ENCODE measurements around the gene PARD3.

The PARD3 gene

DNA sequence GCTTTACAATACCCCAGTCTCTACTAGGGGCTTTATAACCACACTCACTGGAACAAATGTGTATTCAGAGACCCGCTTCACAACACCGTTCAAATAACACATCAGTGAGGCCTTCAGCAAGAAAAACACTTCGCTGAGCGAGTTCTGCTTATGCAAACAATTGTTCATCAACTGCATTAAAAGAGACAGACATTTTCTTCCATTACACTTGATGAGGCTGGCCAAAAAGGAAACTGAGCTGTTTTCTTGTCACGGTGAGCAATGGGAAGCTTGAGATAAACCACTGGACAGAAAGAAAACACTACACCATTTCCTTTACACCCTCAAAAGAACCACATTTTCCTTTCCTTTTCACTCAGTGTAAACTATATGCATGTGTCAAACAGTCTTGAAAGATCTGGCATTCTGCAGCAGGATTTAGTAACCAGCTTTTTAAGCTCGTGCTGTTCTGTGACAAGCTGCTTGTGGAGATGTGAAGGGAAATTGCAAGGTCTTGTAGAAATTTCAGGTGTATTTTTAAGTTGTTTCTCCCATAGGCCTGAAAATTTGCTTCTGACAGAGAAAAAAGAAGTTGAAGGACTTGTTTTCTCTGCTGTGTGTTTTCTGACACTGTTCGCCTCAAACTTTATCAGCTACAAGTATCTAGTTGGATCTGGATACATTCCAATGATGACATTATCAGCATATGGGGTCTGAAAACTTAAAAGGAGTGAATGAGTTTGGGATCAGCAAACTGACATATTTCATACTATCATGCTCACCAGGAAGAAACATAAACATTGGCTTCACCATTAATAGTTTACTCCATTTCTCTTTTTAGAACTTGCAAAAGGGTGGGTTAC, 693.1 kb downstream of the PARD3 start:
- DNase-seq (ENCODE audit: low spot score) = no peak

DNA sequence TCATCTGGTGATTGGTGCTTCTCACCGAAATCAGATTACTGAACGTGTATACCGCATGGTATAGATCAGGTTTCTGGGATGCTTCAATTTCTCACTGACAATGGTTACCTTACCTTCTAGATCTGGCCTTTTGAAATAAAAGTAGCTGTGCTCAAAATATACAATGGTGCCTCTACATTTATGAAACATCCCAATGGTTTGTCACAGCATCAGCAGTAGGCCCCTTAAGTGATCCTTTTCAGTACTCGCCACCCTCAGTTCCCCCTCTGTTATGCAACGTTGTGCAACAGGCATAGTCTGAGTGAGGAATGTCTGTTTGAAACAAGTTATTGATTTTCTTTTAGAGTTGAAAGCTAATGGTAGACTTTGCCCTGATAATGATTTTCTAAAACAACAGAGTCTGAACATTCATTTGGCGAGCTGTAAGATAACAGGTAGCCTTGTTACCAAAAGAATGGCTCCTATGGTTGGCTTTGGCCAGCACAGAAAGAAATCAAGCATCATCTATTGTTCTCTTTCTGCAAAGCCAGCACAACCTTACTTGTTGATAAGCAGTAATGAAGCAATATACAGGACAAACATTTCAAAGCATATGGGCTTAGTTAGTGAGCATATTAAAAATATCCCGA, 693.9 kb downstream of the PARD3 start:
- DNase-seq (ENCODE audit: low spot score) = no peak

DNA sequence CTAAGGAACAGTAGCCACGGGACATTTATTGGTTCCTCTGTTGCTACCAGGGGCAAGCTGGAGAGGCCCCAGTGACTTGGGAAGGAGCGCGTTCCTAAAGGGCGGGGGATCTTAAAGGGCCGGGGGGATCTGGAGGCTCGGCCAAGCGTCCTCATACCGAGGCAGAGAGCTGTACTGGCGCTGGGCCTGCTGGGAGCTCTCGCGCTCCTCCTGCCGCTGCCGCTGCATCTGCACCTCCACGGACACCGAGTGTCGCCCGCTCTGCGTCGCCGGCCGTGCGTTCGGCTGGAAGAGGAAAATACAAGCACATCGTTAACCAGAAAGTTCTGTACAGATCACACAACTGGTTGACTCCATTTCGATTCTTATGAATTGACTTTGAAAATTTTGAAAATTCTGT, 695.6 kb downstream of the PARD3 start:
- DNase-seq (ENCODE audit: low spot score) = no peak

DNA sequence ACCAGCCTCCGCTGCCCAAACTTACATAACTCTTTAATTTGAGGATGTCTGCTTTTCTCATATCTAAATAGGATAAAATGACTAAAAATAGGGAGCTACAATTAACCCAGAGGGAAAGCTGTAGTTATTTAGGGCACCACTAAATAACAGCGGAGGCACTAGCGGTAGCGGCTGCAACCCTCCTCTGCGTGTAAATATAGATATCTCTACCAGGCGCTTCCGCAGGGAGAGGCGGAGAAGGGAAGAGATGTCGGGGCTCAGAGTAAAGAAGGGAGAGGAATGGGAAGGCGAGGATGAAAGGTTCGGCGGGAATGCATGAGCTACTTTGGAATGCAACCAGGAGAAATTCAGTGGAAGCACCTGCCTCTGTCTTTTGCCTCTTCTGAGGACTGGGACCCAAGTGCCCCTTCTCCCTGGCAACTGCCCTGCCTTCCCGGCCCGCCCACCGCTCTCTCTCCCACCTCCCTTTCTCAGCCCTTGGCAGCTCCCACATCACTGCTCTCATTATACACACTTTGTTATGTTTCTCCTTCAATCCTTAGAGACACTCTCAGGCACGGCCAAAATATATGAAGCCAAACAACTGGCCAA, 698.3 kb downstream of the PARD3 start:
- no peak for DNase-seq (ENCODE audit: low spot score)

DNA sequence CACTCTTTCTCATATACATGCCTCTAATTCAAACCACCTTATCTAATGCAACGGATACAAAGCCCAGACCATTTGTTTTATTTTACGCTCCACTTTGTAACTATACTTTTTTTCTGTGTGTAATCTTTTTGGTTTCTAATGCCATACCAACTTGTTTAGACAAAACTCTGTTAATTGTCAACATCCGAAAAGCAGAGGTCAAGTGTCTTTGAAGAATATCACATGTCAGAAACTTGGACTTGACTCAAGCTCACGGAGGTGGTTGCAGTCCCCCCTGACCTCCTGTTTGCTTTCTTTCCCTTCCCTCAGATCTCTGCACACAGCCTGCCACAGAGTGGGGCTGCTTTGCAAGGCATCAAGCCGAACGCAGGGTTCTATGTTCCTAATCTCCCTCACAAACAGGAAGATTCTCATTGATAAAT, 698.9 kb downstream of the PARD3 start:
- DNase-seq (ENCODE audit: low spot score) = no peak

DNA sequence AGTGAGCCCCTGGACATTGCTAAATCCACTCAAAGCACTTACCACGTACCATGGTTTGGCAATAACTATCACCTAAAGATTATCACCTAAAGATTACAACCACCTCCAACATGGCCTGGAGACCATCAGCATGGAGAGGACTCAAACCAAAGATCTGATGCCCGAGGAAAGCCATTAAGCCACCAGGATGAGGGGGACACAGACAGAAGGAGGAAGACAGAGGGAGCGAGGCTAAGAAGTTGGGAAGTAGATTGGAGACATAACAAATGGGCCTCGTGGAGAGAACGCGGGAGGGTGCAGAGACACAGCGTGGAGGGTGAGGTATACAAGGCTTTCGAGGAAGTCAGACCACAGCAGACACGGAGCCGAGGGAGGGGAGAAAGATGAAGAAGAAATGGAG, 700.2 kb downstream of the PARD3 start:
- no peak for DNase-seq (ENCODE audit: low spot score)

DNA sequence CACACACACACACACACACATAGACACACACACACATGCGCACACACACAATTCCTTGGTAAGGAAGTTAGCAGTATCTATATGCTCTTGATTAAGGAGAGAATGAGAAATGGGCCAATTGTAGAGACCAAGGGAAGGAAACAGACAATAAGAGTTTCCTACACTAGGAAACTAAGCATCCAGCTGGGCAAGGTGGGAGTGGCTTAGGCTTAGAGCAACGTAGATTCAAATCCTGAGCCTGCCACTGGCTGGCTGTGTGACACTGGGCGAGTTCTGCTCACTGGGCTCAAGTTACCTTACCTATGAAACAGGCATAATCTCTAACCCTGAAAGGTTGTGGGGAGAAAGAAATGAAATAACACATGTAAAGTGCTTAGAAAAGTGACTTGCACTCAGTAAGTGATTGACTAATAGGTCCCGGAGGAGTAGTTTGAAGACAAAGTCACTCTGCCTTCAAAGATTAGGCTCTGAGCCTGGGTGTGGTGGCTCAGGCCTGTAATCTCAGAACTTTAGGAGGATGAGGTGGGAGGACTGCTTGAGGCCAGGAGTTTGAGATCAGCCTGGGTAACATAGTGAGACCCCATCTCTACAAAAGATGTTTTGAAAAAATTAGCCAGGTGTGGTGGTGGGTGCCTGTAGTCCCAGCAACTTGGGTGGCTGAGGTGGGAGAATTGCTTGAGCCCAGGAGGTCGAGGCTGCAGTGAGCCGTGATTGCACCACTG, 701.4 kb downstream of the PARD3 start:
- DNase-seq (ENCODE audit: low spot score) = no peak

DNA sequence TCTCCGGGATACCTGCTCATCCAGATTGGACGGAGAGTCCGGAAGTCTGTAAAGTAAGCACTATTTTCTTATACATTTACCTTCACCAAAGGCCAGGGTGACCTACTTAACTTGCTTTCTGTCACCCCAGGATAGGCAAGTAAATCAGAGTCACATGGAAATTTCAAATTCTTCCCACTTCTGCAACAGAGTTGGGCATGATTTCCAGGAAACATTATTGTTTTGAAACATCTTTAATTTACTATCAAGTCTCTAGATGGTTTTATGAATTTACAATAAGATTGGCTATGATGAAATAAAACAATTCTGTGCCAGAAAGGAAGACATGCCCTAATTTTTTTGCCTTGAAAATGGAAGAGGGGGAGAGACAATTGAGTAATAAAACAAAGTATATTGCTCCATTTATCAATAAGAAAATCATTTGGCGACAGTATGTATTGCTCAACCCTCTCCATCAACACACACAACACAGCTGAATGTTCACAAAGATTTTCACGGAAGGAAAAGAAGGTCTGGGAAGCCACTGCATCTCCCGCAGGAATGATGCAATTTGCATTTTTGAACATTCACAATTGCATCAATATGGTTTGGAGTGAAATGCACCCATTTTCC, 702.8 kb downstream of the PARD3 start:
- no peak for DNase-seq (ENCODE audit: low spot score)

DNA sequence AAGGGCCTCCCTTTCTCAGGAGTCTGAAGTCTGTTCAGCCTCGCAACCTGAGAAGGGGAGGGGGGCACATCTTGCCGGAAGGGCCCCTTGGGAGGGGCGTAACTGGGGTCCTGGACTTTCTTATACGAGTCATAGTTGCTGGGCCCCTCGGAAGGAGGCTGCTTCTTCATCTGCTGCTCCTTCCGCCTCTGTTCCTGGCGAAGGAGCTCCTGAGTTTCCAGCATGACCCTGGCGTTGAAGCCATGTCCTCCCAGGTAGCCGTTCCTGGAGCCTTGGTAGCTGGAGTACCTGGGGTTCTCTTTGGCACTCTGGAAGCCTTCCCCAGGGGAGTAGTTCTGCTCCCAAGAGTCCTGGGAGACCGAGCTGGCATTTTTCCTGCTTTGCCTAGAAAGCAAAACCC, 703.9 kb downstream of the PARD3 start:
- no peak for DNase-seq (ENCODE audit: low spot score)

DNA sequence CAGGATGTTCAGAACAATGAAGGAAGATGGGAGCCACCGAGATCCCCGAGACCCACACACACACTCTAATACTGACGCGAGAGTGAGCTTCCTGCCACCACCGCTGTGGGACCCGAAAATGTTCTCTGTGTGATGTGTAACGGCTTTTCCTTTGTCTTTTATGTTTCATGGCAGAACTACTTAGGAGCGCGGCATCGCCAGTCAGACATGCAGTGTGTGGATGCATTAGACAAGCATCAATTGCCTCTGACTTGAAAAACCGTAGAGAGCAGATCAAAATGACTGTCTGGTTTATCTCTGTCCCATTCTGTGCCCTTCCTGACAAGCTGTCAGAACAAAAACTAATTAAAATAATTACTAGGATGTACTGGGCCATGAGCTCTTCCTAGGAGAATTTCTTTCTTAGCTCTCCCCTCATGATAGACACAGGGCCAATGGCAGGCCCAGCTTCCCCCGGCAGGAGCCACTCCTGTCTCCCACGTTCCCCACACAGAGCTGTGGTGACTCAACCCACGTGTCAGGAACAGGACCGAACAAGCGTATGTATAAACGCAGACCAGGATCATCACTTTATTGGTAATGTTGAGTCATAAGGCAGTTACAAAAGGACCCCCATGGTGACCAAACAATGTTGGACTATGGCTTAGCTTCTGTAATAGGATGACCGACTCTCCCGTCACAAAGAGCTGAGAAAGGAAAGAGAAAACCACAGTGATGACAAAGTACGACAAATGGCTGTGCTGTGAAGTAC, 705.0 kb downstream of the PARD3 start:
- no peak for DNase-seq (ENCODE audit: low spot score)

DNA sequence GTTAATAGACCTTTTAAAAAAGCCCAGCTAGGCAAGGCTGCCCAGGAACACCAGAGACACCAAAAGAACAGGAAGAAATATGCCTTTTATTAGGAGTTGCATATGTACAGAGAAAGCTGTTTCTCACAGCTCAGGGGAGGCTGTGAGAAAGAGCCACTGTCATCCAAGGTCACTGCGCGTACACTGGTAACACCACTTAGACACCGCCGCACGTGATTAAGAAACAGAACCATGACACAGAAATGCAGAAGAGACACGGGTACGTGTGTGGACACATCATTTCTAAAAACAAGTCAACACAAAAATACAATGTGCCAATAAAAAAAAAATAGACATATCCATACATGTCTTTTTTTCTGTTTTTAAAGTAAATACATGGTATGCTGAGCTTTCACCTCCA, 705.6 kb downstream of the PARD3 start:
- no peak for DNase-seq (ENCODE audit: low spot score)

DNA sequence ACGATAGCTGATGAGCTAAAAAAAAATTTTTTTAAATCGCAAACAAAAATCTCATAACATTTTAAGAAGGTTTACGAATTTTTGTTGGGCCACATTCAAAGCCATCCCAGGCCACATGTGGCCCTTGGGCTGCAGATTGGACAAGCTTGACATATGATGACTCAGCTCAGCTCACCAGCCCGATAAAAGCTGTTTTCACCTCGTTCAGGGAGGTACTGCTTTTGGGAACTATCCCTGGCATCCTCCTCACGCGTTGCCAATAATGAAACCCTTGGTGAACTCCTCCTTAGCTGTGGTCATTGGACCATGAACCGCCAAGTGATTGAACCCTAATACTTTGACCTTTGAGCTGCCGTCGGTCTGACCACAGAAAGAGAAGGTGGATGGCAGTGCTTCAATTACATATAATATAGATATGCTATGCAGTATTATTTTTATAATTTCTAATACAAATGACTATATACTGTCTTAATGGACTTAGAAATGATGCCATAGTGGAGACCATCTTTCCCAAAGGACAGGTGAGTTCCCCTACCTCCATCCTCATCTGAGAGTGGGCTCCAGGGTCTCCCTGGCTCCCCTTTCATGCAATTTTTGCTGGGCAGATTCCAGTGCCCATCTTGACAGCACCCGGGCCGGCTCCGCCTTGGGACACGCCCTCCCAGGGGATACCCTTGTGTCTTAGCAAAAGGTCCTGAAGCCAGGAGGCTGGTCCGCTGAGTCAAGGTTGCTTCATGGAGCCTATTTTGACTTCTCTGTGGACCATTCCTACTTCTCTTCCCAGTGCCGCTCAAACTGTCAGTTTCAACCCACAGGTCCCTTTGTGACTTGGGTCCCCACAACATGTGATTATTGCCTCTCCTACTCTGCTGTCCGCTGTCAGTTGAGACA, 707.2 kb downstream of the PARD3 start:
- no peak for DNase-seq (ENCODE audit: low spot score)

DNA sequence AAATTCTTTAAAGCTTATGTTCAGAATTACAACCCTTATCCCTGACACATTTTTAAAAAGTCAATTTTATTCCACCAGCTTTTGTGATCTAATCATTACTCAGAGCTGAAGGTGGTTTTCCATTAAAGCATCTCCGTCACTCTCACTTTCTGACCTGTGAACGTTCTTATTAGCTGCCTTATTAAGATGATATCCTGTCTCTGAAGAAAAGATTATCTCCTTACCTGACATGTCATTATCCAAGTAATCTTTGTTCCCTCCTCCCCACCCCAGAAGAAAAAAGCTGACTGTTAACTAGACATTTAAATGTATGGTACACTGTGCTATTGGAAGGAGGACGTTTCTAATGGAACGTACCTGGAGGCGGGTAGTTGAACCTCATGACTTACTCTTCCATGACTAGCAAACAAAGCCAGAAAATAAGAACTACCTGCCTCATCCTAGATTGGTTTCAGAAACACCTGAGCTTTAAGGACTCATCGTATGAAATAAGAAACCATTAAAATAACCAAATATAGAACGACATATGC, 708.7 kb downstream of the PARD3 start:
- no peak for DNase-seq (ENCODE audit: low spot score)

DNA sequence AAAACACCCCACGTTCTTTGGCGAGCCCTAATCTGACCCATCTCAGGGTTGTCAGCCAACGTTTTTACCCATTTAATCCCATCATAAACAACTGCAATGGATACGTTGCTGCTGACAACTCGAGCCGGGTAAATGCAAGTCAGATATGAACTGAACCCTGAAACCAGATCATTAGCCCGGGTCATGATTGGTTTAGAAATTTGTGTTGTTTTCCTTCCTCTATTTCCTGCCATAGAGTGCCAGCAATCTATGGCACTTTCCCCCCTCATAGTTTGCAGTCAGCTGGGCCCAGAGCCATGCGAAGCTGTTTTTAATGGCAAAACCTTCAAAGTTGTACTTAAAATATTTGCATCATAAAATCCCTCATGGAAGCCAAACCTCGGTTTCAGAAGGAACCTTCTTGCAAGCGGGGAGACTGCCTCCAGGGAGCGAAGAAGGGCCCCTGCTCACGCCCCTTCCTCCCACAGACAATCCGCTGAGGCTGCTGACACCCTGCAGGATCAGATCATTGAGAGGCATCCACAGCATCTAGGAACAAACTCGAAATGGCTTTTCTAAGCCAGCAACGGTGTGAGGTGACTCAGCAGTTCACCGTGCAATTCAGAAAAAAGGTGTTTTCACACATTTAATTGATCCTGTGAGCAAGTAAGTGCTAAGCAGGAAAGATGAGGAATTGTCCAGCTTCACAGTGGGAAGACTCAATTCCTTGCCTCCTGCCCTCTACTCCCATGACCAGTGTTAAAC, 710.1 kb downstream of the PARD3 start:
- DNase-seq (ENCODE audit: low spot score) = no peak

DNA sequence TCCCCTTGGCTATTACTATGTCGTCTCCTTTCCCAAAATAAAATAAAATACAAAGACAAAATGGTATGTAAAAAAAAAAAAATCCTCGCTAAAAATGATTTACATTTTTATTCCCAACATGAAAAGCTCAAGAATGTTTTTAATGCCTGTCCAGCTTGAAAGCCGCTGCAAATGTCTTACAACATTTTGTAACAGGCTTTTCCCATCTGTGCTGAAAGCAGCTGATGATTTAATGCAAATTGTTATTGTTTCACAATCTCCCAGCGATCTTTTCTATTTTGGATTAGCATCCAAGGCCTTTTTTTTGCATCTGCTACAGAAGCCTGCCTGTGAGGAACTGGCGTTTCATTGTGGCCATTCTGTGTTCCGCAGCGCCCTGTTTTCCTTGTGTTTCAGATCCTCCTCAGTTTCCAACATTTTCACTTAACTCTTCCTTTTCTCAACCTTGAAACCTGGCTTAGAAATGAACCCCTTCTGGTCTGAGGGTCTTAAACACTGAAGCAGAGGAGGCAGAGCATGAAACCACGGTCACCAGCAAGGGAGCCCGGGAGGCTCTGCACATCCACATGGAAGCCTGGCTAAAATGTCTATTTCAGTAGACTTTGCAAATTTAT, 712.1 kb downstream of the PARD3 start:
- no peak for DNase-seq (ENCODE audit: low spot score)

DNA sequence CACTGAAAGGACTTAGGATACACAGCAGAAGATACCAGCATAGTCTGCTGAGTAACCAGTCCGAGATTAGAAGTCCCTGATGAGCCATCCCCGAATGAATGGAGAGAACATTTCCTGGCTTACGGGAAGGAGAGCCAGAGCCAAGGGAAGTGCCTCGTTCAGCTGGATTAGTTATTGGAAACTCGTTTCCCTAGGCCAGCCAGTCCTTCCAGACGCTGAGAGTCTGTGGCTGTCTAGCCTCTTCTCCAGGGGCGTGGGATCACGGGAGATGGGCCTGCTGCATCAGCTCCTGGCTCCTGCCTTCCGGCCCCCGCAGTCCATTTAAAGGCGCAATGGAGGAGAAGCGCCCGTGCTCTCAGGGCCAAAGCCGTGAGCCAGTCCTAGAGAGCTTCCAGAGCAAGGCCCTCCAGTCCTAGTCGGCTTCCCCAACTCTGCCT, 712.8 kb downstream of the PARD3 start:
- DNase-seq (ENCODE audit: low spot score) = no peak

DNA sequence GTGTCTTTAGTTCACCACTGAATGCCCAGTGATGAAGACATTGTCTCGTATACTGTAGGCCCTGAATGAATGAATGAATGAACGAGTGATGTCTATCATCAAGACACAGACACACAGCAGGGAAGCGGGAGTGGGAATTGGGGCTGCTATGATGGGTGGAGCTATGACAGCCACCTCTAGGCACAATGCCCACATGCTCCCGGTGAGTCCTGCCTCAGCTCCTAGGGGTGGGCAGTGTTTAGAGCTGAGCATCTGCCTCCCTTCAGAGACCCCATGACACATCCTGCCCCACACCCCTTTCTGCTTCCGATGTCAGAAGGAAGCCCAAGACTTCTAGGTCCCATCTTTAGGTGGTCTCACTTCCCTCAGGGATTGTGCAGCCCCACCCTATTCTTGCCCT, 714.1 kb downstream of the PARD3 start:
- no peak for DNase-seq (ENCODE audit: low spot score)

DNA sequence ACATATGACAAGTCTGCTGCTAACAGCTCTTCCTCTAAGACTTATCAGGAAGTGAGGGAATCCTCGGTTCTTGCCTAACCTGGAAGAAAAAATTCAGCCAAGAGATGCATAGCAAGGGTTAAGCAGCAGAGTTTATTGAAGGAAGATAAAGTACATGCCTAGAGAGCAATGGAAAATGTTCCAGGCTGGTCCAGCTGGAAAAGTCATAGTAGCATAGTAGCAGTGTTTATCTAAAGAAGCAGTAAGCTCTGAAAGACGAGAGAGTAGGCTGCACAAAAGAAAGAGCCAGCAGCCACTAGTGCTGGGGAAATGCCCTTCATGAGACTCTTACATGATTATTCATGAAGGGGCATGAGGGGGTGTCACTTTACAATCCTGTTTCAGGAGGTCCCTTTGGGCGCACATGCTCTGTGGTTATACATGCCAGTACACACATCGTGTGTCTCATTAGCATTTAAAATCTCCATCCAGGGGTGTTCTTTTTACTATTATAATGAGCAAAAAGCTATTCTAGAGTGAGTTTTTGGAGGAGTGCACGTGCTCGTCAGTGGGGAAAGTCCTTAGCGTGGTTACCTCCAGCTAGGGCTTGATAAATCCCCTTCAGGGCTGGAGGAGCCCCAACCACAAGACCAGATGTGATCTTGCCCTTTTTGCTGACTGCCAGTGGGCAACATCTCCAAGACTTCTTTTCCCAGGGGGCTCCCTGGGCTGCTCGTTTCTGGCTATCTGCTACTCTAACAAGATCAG, 716.1 kb downstream of the PARD3 start:
- no peak for DNase-seq (ENCODE audit: low spot score)

All from globus pallidus (tissue), 1 donor.